HG02981 (cell line): ENCODE results near the gene XRCC1.
"Not testable (repeated sequence)": the region's sequence is repeated elsewhere in the genome, so short reads cannot be mapped to it uniquely, and the experiment has no call there.

Experiments used
- ATAC-seq: cut with Tn5 transposase; IDR thresholded peaks from one replicate; pipeline ENCODE4 v1.9.1; 2021; ENCODE audit warnings: mild to moderate bottlenecking, moderate library complexity; ENCODE audit not compliant: unreplicated experiment

XRCC1 gene

GRCh38 chr19:43599635-43600295 lies 24.4 kb upstream of the XRCC1 start:
- no peak for ATAC-seq

DNA sequence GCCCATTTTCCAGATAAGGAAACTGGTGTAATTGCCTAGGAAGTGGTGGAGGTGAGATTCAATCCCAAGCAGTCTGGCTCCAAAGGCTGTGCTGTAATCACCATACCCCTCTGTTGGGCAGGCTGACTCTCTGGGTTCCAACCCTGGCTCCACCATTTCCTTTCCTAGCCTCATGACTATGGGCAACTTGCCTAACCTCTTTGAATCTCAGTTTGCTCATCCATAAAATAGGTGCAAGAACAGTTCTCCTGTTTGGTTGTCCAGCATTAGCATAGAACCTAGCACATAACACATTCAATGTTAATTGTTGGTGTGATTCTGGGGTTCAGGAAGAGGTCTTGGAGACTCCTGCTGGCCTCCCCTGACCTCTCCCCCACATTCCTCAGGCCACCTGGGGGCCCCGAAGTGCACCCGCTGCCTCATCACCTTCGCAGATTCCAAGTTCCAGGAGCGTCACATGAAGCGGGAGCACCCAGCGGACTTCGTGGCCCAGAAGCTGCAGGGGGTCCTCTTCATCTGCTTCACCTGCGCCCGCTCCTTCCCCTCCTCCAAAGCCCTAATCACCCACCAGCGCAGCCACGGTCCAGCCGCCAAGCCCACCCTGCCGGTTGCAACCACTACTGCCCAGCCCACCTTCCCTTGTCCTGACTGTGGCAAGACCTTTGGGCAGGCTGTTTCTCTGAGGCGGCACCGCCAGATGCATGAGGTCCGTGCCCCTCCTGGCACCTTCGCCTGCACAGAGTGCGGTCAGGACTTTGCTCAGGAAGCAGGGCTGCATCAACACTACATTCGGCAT lies 23.3 kb upstream of the XRCC1 start:
- no peak for ATAC-seq

DNA sequence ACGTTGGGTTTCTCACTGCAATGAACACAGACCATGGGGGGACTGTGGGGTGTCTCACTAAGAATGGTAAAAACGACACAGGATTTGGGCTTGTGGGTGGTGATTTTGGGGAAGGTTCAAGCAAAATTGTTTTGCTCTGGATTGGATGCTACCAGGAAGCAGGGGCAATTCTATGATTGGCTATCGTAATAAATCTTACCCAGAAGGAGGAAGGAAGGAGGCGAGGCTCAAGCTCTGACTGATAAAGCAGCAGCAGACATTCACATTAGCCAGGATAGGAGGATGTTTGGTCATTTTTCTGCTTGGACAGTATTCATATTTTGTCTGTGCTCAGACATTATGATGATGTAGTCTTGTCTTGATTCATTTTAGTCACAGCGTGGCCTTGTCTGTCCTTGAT lies 22.5 kb upstream of the XRCC1 start:
- no peak for ATAC-seq

GRCh38 chr19:43596842-43597461 lies 21.6 kb upstream of the XRCC1 start:
- ATAC-seq, result no peak

GRCh38 chr19:43595999-43596841 lies 20.9 kb upstream of the XRCC1 start, which contains the start of the genes IRGQ and ZNF576:
Gene IRGQ, minus strand, starts transcription at chr19:43596134. Its CDS starts 796 bp downstream, at chr19:43595338.
Gene ZNF576, plus strand, starts transcription at chr19:43596595. Its CDS starts 514 bp downstream, at chr19:43597109.
- peak; percentile 74 for ATAC-seq

DNA sequence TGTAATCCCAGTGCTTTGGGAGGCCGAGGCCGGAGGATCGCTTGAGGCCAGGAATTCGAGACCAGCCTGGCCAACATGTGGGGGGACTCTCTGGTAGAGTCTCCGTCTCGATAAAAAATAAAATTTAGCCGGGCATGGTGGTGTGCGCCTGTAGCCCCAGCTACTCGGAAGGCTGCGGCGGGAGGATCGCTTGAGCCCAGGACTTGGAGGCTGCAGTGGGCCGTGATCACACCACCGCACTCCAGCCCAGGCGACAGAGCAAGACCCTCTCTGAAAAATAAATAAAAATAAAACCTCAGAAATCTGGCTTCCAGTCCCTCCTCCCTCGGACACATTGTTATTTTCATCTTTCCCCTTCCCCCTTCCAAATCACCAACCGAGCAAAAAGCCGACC lies 20.3 kb upstream of the XRCC1 start:
- peak; percentile 0 for ATAC-seq

GRCh38 chr19:43594710-43595604 lies 19.6 kb upstream of the XRCC1 start:
- ATAC-seq, result no peak

DNA sequence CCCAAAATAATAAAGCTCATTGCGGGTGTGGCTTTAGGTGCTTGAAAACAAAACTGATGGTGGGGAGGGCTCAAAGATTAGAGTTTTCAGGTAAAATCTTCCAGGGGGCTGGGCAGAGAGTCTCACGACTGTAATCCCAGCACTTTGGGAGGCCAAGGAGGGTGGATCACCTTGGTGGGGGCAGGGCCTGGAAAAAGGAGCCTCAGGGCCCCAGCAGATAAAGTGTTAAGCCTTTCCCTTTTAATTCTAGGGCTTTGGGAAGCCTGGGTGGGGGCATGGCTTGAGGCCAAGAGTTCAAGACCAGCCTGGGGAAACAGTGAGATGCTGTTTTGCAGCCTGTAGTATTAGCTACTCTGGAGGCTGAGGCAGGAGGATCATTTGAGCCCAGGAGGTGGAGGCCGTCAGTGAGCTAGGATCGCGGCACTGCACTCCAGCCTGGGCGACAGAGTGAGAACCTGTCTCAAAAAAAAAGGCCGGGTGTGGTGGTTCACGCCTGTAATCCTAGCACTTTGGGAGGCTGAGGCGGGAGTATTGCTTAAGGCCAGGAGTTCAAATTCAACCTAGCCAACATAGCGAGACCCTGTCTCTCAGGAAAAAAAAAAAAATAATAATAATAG lies 18.9 kb upstream of the XRCC1 start:
- ATAC-seq, result no peak

GRCh38 chr19:43592800-43593350 lies 17.5 kb upstream of the XRCC1 start:
- ATAC-seq, result no peak

- no peak for ATAC-seq
Observed at GRCh38 chr19:43591904-43592772, 16.8 kb upstream of the XRCC1 start.

- ATAC-seq, result no peak
Observed at GRCh38 chr19:43589678-43590077, 14.4 kb upstream of the XRCC1 start.

DNA sequence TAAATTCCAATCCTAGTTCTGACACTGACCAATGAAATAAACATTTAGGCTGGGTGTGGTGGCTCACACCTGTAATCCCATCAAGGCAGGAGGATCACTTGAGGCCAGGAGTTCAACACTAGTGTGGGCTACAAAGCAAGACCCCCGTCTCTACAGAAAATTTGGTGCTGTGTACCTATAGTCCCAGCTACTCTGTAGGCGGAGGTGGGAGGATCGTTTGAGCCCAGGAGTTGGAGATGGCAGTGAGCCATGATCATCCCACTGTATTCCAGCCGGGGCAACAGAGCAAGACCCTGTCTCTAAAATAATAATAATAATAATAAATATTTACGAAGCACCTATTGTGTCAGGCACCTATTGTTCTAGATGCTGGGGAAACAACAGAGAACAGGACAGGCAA lies 13.9 kb upstream of the XRCC1 start:
- no peak for ATAC-seq

DNA sequence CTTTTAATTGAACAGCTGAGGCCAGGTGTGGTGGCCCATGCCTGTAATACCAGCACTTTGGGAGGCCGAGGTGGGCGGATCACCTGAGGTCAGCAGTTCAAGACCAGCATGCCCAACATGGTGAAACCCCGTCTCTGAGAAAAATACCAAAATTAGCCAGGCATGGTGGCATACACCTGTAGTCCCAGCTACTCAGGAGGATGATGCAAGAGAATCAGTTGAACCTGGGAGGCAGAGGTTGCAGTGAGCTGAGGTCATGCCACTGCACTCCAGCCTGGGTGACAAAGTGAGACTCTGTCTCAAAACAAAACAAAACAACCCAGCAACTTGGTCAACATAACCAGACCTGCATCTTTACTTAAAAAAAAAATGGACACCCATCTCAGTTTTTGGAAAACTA lies 11.7 kb upstream of the XRCC1 start:
- not testable (repeated sequence) for ATAC-seq

- no peak for ATAC-seq
Observed at GRCh38 chr19:43586346-43586745, 11.0 kb upstream of the XRCC1 start.

DNA sequence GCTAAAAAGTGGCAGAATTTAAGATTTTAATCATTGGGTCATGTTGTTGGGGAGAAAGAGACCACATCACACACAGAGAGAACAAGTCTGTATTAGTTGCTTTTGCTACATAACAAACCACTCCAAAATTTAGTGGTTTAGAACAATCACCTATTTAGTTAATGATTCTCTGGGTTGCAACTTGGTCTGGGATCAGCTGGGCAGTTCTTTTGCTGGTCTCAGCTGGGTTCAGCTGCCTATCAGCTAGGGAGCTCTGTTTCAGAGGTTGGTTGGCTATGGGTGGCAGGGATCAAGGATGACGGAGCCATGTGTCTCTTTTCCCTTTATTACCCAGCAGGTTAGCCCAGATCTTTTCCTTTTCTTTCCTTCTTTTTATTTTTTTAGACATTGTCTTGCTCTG lies 9.2 kb upstream of the XRCC1 start:
- no peak for ATAC-seq

GRCh38 chr19:43582495-43582894 lies 7.2 kb upstream of the XRCC1 start:
- ATAC-seq, result no peak

DNA sequence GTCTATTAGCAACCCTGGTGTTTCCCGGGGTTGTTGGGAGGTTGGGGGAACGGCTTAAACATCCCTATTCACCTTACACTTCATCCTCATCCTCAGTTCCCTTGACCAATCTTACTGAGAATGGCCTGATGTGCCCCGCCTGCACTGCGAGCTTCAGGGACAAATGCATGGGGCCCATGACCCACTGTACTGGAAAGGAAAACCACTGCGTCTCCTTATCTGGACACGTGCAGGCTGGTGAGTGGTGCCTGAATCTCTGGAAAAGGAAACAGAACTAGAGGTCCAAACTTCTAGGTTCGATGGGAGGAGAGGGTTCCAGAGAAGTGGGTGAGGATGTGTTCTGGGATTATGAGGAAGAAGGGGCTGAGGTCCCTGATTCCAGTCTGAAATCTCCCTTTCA lies 6.1 kb upstream of the XRCC1 start:
- ATAC-seq, result no peak

DNA sequence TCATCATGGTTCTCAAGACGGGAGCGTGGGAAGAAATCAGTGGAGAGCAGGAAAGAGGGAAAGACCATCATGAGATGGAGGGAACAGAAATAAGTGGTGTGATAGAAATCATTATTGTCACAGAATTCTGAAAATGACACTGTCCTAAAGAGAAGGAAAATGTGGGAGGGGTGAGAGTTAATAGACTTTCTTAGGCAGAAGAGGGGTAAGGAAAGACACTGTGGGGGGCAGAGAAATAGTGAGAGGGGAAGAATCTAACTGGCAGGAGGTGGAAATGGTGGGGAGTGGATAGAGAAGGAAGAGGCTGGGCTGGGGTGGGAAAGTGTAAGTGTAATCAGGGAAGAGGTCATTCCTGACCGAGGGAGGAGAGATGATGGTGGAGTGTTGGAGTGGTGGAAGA lies 3.5 kb upstream of the XRCC1 start:
- no peak for ATAC-seq
